Testis (tissue), 5 donors: ENCODE results near the gene UPP1. TPM values are rescaled to one million over a fixed set of nuclear protein-coding genes. Genes with fewer than 3 reads are reported as not detected.

Source experiments
- DNase-seq: peaks from one replicate; pipeline ENCODE4 v3.0.0-alpha.2; 2019
- H3K27ac ChIP-seq, 2 donors: fragments of 200-600 bp; sonication (generic); one replicate each; pipeline ENCODE4 v1.5.1; 2019
- H3K27me3 ChIP-seq: fragments of 200-600 bp; sonication (generic); one replicate; pipeline ENCODE4 v1.5.1; 2019
- H3K36me3 ChIP-seq: fragments of 200-600 bp; sonication (generic); one replicate; pipeline ENCODE4 v1.5.1; 2017; ENCODE audit warnings: low read depth; ENCODE audit errors: missing control alignments
- H3K4me1 ChIP-seq: fragments of 200-600 bp; sonication (generic); one replicate; pipeline ENCODE4 v1.5.1; 2019
- H3K4me3 ChIP-seq, 2 donors: fragments of 200-600 bp; sonication (generic); one replicate each; pipeline ENCODE4 v1.5.1; 2017 to 2019
- H3K9me3 ChIP-seq: fragments of 200-600 bp; sonication (generic); one replicate; pipeline ENCODE4 v1.5.1; 2017
- CTCF ChIP-seq, 3 experiments: fragments of 450-650 bp in 2 of 3; fragments of 200-600 bp in 1 of 3; sonication (generic) in 1 of 3; IDR thresholded peaks; one replicate each; pipeline ENCODE4 v1.5.1; 2016 to 2019; ENCODE audit warnings: antibody characterized with exemption in 3 of 3, mild to moderate bottlenecking in 2 of 3, moderate library complexity in 1 of 3
- POLR2A ChIP-seq: fragments of 450-650 bp; IDR thresholded peaks from one replicate; pipeline ENCODE4 v1.6.1; 2017; ENCODE audit warnings: antibody characterized with exemption, mild to moderate bottlenecking, moderate library complexity
- WGBS, 2 donors: methylation state at CpG; one replicate each; pipeline ENCODE4 v1.1.5; 2018; 5-methylcytosine and 5-hydroxymethylcytosine counted together
- intact Hi-C: fragments of 100-400 bp; cut with DNase I; formaldehyde crosslinking; loops from one replicate; pipeline ENCODE4 v1.15.1; 2023; ENCODE audit warnings: low total_unique reads
- long read RNA-seq, 2 donors: transcript quantifications; one replicate each; lab custom pipeline, GENCODE V29; 2026
- polyA plus RNA-seq: library from polyadenylated mRNA; stranded (reverse); fragments of 350-450 nt; fragmentation: Illumina TruSeq; extraction: RNeasy Lipid Tissue Mini Kit (QIAGEN cat#74804); gene quantifications from one replicate; pipeline ENCODE4 v1.2.3, GENCODE V29; 2014; ENCODE audit warnings: low read depth, low replicate concordance; ENCODE audit not compliant: insufficient read depth
- total RNA-seq, 2 donors: library from RNA; depleted of rRNA; stranded (reverse); fragments of >200 nt; gene quantifications; one replicate each; pipeline ENCODE4 v1.2.3, GENCODE V29; 2016

Gene UPP1
- 10 to 100 TPM; 17.2 to 20.8 TPM for total RNA-seq
- polyA plus RNA-seq = 13.1 TPM
- long read RNA-seq, donor 1, transcript UPP1-212 (3 exons, 2,782 nt) = major isoform, 10 of 18 reads
- long read RNA-seq, donor 1, partial matches to known transcripts = 0 of 18 reads
- long read RNA-seq, donor 1, other reads (novel, unspliced or antisense) = 0 of 18 reads
- long read RNA-seq, donor 2, transcript UPP1-212 (3 exons, 2,782 nt) = major isoform, 9 of 13 reads
- long read RNA-seq, donor 2, partial matches to known transcripts = 0 of 13 reads
- long read RNA-seq, donor 2, other reads (novel, unspliced or antisense) = 0 of 13 reads

- TF ChIP-seq POLR2A (no peak), CTCF (IDR thresholded peaks at IDR 0.05) (no peak)
- H3K27me3 ChIP-seq = no peaks in the 10 kb centered on the region
- peak within 1 kb of the TSS; percentile 74 to 86 for H3K27ac ChIP-seq
- H3K4me3 ChIP-seq = peak within 1 kb of the TSS; percentile 52 to 85
- no peaks in the 10 kb centered on the region for H3K9me3 ChIP-seq
- 3 to 10% methylated on average over 29 to 84 of the region's 96 CpGs for WGBS, 2 donors
- H3K36me3 ChIP-seq = no peaks in the 10 kb centered on the region
- intact Hi-C loops = no loop called here
- peaks cover 3% of the 10 kb centered on the region for H3K4me1 ChIP-seq
- peak; percentile 95 for DNase-seq
Observed at GRCh38 chr7:48089046-48090003, at the start of gene UPP1. Gene UPP1 (plus strand): TSS chr7:48089265. CDS start chr7:48094784, 5,519 bp downstream.

- TF ChIP-seq CTCF (IDR thresholded peaks at IDR 0.05) (no peak), POLR2A (no peak)
- no peak overlapping the region for H3K4me3 ChIP-seq
- intact Hi-C loops = no loop called here
- no peak overlapping the region for H3K27ac ChIP-seq
- H3K9me3 ChIP-seq = no peaks in the 10 kb centered on the region
- DNase-seq = no peak
- H3K4me1 ChIP-seq = peaks cover 1% of the 10 kb centered on the region
- 91 to 94% methylated on average over 16 to 18 of the region's 18 CpGs for WGBS, 2 donors
- no peaks in the 10 kb centered on the region for H3K27me3 ChIP-seq
- H3K36me3 ChIP-seq = no peaks in the 10 kb centered on the region
Observed at GRCh38 chr7:48040944-48041652, 48.0 kb upstream of the UPP1 start.

- Histone ChIP-seq H3K27me3 (no peaks in the 10 kb centered on the region), H3K9me3 (no peaks in the 10 kb centered on the region), H3K36me3 (no peaks in the 10 kb centered on the region), H3K27ac (no peak overlapping the region), H3K4me1 (no peaks in the 10 kb centered on the region), H3K4me3 (no peak overlapping the region)
- TF ChIP-seq CTCF (IDR thresholded peaks at IDR 0.05) (no peak), POLR2A (no peak)
- WGBS, 2 donors = 75 to 77% methylated on average over 3 of the region's 3 CpGs
- intact Hi-C loops = no loop called here
- DNase-seq = no peak
Observed at GRCh38 chr7:48041653-48041970, 47.5 kb upstream of the UPP1 start.

GRCh38 chr7:48042216-48042615 lies 46.8 kb upstream of the UPP1 start:
- intact Hi-C loops = no loop called here
- 60 to 62% methylated on average over 3 of the region's 3 CpGs for WGBS, 2 donors
- TF ChIP-seq CTCF (IDR thresholded peaks at IDR 0.05) = no peak
- no peak for TF ChIP-seq POLR2A
- Histone ChIP-seq H3K27me3 (no peaks in the 10 kb centered on the region), H3K4me1 (no peaks in the 10 kb centered on the region), H3K27ac (no peak overlapping the region), H3K36me3 (no peaks in the 10 kb centered on the region), H3K4me3 (no peak overlapping the region), H3K9me3 (no peaks in the 10 kb centered on the region)
- DNase-seq = no peak
